GM12873 (cell line): Measurements from ENCODE around the gene RPL36.

Source experiments
- TF ChIP-seq, protein P1 (sequence below): IDR thresholded peaks from 2 replicates; pipeline ENCODE4 v1.5.1; 2012; ENCODE audit warnings: low read depth, mild to moderate bottlenecking, moderate library complexity, low read length, control low read depth; ENCODE audit not compliant: insufficient read depth; ENCODE audit errors: missing control alignments

RPL36 gene

DNA sequence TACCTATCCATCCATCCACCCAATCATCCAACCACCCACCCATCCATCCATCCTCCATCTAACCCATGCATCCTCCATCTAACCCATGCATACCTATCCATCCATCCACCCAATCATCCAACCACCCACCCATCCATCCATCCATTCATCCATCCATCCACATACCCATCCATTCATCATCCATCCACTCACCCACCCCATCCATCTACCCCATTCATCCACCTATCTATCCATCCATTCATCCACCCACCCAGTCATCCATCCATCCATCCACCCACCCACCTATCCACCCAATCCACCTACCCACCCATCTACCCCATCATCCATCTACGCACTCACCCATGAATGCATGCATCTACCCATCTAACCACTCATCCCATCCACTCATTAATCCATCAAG, 16.3 kb upstream of the RPL36 start:
- TF ChIP-seq, protein P1, sequence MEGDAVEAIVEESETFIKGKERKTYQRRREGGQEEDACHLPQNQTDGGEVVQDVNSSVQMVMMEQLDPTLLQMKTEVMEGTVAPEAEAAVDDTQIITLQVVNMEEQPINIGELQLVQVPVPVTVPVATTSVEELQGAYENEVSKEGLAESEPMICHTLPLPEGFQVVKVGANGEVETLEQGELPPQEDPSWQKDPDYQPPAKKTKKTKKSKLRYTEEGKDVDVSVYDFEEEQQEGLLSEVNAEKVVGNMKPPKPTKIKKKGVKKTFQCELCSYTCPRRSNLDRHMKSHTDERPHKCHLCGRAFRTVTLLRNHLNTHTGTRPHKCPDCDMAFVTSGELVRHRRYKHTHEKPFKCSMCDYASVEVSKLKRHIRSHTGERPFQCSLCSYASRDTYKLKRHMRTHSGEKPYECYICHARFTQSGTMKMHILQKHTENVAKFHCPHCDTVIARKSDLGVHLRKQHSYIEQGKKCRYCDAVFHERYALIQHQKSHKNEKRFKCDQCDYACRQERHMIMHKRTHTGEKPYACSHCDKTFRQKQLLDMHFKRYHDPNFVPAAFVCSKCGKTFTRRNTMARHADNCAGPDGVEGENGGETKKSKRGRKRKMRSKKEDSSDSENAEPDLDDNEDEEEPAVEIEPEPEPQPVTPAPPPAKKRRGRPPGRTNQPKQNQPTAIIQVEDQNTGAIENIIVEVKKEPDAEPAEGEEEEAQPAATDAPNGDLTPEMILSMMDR = no peak

DNA sequence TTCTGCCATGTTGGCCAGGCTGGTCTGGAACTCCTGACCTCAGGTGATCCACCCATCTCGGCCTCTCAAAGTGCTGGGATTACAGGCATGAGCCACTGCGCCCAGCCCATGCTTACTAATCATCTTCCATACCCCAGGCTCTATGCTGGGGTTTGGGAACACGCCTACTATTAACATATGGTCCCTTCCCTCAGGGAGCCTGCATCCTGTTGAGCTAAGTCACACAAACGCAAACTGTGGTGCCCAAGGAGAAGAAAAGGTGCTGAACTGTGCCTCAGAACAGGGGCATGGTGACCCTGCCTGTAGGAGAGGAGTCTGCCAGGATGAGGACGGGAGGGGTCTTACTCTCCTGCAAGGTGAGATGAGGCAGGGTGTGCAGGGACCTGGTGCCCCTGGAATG, 15.4 kb upstream of the RPL36 start:
- TF ChIP-seq, protein P1 = no peak

DNA sequence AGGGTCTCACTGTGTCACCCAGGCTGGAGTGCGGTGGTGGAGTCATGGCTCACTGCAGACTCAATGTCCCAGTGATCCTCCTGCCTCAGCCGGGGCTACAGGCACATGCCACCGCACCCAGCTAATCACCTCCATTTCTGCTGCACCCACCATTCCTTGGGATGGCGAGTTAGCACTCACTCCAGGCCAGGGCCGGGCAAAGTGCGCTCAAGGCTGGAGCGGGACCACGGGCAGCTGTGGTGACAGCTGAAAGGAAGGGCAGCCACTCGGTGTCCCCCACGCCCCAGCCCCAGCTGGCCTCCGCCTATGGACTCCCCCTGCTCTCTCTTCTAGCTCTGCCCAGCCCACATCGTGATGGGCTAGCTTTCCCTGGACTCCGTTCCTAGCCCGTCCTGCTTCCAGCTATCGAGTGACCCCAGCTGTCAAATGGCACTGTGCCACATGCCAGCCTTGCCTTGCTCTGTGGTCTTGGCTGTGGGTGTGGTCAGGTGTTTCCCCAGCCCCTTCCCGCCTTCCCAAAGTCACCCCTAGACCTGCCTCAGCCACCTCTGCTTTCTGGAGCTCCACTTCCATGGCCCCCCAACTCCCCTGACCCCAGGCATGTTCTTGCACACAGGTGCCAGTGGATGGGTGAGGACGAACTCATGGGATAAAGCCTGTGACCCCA, 13.9 kb upstream of the RPL36 start:
- TF ChIP-seq, protein P1 = no peak

DNA sequence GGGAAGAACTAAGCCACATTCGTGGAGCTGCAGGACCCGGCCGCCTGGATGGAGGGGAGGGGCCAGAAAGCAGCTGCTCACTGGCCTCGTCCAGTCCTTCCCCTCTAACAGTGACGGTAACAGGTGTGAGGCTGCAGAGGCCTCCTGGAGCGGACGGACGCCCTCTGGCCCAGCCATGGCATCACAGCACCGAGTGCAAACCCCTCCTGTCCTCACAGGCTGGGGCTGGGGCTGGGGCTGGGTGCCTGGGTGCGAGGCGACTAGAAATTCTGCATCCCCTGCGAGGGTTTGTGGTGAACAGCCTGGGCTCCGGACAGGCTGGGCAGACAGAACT, 13.4 kb upstream of the RPL36 start:
- TF ChIP-seq, protein P1 = no peak

DNA sequence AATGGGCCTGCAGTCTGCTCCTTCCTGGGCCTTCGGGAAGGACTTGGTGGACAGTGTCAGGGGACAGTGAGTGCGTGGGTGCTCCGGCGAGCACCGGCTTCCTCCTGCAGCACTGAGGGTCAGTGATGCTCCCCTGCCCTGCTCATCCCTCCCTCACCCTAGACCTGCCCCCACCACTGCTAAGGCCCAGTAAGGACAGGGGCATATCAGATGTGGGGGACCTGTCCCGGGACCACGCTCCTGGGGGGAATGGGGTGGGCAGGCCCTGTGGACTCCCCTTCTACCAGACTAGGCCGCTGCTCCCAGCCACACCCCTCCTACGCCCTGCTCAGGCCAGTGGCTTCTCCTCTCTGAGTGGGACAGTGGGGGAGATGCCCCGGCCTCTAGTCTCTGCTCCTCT, 13.0 kb upstream of the RPL36 start:
- TF ChIP-seq, protein P1 = no peak

DNA sequence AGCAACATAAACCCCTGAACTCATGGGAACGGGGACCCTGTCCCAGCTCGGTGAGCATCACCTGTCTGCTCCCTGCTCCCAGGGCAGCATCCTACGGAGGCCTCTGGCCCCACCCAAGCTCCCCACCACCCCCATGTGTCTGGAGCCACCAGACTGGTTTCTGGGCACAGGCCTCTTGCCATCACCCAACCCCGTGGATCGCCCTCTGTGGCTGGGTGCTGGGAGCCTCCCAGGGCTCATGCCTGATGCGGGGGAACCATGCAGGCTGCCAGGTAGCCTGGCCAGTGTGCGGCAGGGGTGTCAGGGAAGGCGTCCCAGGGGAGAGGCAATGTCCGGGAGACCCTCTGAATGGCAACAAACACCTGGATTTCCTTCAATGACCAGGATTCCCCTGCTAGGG, 12.5 kb upstream of the RPL36 start:
- TF ChIP-seq, protein P1 = no peak

DNA sequence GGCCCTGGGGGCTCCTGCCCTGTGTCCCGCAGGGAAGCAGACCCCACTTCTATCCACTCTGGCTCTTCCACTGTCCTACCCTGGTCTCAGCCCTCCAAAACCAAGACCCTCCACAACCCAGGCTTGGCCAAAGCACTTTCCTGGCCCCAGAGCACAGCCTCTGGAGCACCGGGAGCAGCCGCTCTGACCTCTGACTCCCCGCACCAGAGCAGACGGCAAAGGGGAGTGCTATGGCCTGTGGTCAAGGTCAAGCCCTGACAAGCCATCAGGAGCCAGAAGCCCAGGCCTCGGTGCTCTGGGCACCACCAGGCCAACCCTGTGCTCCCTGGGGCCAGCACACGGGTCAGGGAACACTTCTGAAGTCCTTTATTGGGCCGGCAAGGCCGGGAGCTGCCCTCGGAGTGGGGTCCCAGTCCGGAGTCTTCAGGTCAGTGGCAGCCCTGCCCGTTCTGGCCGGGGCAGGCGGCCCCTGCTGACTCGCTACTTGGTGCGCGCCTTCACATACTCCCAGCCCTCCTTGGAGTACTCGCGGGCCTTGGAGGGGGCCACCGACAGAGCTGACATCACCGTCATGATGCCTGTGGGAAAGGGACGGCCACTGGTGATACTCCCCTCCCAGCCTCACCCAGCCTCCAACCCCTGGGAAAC, 11.9 kb upstream of the RPL36 start:
- TF ChIP-seq, protein P1 = no peak
